GM18508 (cell line): ENCODE measurements around the gene APOD.
"Not testable (repeated sequence)": the region's sequence is repeated elsewhere in the genome, so short reads cannot be mapped to it uniquely, and the experiment has no call there.

Experiments
- ATAC-seq: cut with Tn5 transposase; IDR thresholded peaks from one replicate; pipeline ENCODE4 v1.9.1; 2021; ENCODE audit warnings: moderate number of reproducible peaks; ENCODE audit not compliant: insufficient read depth, unreplicated experiment

APOD gene

DNA sequence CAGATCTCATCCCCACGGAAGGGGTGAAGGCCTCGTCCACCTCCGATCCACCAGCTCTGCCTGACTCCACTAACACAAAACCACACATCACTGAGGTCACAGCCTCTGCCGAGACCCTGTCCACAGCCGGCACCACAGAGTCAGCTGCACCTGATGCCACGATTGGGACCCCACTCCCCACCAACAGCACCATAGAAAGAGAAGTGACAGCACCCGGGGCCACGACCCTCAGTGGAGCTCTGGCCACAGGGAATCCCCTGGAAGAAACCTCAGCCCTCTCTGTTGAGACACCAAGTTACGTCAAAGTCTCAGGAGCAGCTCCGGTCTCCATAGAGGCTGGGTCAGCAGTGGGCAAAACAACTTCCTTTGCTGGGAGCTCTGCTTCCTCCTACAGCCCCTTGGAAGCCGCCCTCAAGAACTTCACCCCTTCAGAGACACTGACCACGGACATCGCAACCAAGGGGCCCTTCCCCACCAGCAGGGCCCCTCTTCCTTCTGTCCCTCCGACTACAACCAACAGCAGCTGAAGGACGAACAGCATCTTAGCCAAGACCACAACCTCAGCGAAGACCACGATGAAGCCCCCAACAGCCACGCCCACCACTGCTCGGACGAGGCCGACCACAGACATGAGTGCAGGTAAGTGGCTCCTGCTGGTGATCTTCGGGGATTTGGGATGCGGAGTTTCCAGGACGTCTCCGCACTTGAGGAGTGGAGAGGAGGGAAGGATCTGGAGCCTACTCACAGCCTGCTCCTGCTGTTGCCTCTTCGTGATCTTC lies 36.0 kb upstream of the APOD start:
- not testable (repeated sequence) for ATAC-seq

DNA sequence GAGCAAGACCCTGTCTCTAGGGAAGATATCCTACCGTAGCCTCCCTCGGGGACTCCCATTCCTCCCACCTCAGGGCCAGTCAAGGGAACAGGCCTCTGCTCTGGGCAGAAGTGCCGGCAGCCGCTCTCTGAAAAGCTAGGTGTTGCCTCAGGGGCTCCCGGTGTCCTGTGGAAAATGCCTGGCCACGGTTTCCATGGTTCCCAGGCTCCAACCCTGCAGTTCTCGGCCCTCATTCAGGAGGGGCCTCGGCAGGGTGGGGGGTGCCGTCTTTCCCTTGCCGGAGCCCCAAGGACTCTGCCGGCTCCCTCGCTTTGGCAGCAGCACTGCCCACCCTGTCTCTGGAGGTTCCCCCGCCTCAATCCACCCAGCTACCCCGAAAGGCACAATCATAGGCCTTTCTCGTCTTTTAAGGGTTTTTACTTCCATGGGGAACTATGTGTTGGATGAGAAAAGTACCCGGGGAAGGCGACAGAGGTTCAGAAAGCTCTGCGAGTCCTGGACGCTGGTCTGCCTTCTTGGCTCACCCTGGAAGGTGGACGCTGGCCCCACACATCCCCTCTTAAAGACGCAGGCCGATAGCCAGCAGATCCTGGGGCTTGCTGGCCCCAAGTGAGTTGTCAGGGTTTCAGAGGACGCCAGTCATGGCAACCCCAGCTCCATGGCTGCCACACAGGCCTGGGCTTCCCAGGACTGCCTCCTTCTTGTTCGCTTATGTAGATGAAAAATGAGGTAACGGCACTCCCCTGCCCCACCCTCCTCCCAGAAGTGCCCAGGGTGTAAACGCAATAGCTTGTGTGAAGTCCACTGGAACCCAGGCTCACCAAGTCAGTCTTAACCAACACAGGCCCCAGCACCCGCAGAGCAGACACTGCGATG lies 34.3 kb upstream of the APOD start:
- ATAC-seq, result not testable (repeated sequence)

GRCh38 chr3:195617134-195617533 lies 33.4 kb upstream of the APOD start:
- ATAC-seq, result not testable (repeated sequence)

GRCh38 chr3:195616681-195617080 lies 32.9 kb upstream of the APOD start:
- ATAC-seq, result no peak

- not testable (repeated sequence) for ATAC-seq
Measured at GRCh38 chr3:195615952-195616537, 32.3 kb upstream of the APOD start.

GRCh38 chr3:195614672-195615504 lies 31.1 kb upstream of the APOD start:
- not testable (repeated sequence) for ATAC-seq

GRCh38 chr3:195613468-195614069 lies 29.8 kb upstream of the APOD start:
- no peak for ATAC-seq

DNA sequence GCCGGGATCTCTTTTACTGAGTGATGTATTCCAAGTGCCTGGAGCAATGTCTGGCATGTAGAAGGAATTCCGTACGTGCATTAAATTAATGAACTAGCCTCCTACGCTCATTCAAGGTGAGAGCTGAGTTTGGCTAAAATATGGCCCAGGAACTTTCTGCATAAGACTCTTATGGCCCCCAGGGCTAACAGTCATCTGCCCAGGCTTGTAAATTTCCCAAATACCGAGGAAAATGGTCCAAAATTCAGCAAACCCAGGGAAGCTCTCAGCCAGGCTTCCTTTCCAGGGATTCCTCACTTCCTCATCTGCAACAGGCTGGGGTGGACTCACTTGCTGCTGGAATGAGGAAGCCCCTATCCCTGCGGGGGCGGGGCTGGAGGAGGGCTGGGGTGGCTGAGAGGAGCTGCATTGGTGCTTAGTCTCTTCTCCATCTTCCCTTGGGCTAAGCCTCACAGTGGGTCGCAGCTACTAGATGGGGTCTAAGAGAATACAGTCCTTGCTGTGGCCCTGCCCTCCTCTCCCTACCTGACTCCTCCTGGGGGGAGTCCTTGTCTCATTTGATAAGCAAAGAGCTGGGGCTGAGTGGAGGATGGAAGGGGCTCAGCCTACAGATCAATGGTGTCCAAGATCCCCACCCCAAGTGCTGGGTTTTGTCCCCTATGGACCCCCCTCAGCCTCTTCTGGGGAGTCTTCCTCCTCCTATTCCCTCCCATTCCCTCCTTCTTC lies 28.5 kb upstream of the APOD start:
- no peak for ATAC-seq

- no peak for ATAC-seq
Measured at GRCh38 chr3:195609229-195609628, 25.5 kb upstream of the APOD start.

- not testable (repeated sequence) for ATAC-seq
Measured at GRCh38 chr3:195601785-195602184, 18.0 kb upstream of the APOD start.

DNA sequence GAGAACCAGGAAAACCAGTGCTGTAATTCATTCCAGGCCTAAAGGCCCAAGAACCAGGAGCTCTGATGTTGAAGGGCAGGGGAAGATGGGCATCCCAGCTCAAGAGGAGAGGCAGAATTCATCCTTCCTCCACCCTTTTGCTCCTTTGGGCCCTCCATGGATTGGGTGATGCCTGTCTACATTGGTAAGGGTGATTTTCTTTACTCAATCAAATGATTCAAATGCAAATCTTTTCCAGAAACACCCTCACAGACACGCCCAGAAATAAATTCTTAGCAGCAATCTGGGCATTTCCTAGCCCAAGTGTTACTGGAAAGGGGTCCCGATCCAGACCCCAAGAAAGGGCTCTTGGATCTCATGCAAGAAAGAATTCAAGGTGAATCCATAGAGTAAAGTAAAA lies 17.6 kb upstream of the APOD start:
- no peak for ATAC-seq

DNA sequence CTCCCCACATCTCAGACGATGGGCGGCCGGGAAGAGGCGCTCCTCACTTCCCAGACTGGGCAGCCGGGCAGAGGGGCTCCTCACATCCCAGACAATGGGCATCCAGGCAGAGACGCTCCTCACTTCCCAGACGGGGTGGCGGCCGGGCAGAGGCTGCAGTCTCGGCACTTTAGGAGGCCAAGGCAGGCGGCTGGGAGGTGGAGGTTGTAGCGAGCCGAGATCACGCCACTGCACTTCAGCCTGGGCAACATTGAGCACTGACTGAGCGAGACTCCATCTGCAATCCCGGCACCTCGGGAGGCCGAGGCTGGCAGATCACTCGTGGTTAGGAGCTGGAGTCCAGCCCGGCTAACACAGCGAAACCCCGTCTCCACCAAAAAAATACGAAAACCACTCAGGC lies 16.2 kb upstream of the APOD start:
- ATAC-seq, result not testable (repeated sequence)

DNA sequence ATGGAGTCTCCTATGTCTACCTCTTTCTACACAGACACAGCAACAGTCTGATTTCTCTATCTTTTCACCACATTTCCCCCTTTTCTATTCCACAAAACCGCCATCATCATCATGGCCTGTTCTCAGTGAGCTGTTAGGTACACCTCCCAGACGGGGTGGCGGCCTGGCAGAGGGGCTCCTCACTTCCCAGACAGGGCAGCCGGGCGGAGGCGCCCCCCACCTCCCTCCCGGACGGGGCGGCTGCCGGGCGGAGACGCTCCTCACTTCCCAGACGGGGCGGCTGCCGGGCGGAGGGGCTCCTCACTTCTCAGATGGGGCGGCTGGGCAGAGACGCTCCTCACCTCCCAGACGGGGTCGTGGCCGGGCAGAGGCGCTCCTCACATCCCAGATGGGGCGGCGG lies 15.8 kb upstream of the APOD start:
- ATAC-seq, result not testable (repeated sequence)

DNA sequence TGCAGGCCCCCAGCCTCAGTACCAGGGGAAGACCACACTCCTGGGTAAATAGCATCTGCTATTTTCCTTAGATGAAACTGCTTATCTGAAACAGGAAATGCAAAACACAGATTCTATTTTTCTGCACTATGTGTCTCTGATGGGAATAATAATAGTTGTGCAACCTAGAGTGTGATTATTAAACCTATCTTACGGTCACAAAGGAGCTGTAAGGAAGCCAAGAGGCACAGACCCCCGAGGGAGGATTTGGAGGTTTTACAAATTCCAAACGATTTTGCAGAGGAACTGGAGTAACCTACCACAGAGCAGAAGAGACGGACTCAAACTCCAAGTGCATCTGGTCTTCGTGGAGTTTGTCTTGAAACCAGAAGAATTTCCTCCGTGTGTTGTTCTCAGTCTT lies 14.1 kb upstream of the APOD start:
- ATAC-seq, result no peak

GRCh38 chr3:195597229-195597628 lies 13.5 kb upstream of the APOD start:
- ATAC-seq, result no peak

- ATAC-seq, result no peak
Measured at GRCh38 chr3:195596765-195597171, 13.0 kb upstream of the APOD start.

DNA sequence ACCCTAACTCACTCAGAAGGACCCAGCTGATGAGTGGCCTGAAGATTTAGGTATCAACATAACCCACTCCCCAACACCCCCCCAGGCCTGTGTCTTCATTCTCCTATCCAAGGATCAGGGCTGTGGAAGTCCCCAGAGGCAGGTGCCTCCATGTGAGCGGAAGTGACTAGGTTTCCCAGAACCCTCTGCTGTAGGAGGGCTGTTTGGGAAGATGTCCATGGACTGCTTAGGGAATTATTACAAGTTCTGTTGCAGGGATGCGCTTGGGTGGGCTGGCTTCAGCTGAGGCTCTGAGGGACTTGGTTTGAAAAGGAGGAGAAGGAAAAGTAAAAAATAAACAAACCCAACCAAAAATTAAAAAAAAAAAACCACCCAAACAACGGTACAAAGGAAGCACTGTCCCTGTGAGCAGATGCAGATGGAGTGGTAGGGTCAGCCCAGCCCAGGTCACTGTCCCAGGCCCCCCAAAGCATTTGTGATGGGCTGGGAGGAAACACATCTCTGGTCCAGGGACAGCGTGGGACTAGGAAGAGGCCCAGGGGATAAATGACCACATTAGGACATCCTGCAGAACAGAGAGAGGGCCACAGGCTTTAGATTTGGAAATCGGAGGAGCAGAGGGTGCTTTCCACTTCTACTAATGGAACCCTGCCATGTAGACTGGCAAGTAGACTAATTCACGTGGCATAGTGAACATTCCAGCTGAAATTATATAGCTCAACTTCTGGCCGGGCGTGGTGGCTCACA lies 12.2 kb upstream of the APOD start:
- no peak for ATAC-seq

GRCh38 chr3:195591852-195592251 lies 8.1 kb upstream of the APOD start:
- no peak for ATAC-seq
